OCI-LY1 (cell line): ENCODE measurements around the gene MEIS1.

Experiments used
- EZH2 ChIP-seq: fragments of 200-600 bp; sonication (generic), shearing (Covaris generic); IDR thresholded peaks from 2 replicates; pipeline ENCODE4 v1.8.0; 2017; ENCODE audit warnings: borderline replicate concordance, mixed run types, mild to moderate bottlenecking, antibody characterized with exemption, low read length, moderate library complexity, mixed read lengths
- TF ChIP-seq, protein P1 (sequence below): fragments of 200-600 bp; sonication (generic), shearing (Covaris generic); IDR thresholded peaks from 2 replicates; pipeline ENCODE4 v1.5.1; 2017; ENCODE audit warnings: mild to moderate bottlenecking, antibody characterized with exemption, low read length, moderate library complexity, mixed read lengths

DNA sequence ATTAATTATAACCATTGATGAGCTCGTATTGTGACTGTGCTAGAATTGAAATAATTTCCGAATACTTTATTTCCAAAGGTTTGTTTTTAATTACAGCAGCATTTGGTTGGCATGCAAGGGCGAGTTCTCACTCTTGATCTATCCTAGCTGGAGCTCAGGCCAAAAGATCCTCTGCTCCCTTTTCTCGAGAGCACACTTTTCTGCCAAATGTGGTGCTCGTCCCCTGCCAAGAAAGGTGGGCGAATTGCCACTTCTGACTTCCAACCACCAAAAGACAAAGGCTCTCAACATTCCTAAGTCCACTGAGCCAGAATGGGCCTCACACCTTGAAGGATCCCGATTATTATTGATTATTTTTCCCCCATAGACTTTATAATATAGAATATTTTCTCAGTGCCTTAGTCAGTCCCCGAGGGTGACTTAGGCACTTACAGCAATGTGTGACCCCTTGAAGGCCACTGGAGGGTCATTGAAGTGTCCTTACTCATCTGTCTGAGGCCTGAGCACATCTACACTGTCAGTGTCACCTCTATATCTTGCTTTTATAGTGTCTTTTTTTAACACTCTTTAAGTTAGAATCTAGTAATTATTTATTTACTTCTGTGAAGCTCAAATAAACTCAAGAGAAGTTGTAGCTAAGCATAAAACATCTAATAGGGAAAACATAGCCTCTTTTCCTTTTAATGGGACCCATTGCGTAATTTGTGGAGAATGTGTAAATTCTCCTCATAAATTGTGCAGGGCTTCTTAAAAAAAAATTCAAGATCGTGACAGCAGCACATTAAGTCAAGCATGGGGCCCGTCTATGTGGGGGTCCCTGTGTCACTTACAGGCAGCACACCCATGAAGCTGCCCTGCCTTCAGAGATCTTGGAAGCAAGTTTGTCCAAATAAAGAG, 98.3 kb downstream of the MEIS1 start:
- TF ChIP-seq, protein P1, sequence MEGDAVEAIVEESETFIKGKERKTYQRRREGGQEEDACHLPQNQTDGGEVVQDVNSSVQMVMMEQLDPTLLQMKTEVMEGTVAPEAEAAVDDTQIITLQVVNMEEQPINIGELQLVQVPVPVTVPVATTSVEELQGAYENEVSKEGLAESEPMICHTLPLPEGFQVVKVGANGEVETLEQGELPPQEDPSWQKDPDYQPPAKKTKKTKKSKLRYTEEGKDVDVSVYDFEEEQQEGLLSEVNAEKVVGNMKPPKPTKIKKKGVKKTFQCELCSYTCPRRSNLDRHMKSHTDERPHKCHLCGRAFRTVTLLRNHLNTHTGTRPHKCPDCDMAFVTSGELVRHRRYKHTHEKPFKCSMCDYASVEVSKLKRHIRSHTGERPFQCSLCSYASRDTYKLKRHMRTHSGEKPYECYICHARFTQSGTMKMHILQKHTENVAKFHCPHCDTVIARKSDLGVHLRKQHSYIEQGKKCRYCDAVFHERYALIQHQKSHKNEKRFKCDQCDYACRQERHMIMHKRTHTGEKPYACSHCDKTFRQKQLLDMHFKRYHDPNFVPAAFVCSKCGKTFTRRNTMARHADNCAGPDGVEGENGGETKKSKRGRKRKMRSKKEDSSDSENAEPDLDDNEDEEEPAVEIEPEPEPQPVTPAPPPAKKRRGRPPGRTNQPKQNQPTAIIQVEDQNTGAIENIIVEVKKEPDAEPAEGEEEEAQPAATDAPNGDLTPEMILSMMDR = no peak
- no peak for TF ChIP-seq EZH2
